Activated CD4-positive, alpha-beta T cell treated with anti-CD3 and anti-CD28 coated beads for 24 hours (primary cell): ENCODE data around the gene SLC27A5.
A peak's percentile ranks its signal among the peaks of the same experiment; 100 is the strongest.

Experiments used
- DNase-seq, 2 donors: peaks; one replicate each; pipeline ENCODE4 v3.0.0-alpha.2; 2020; ENCODE audit warnings: low read depth in 2 of 2

SLC27A5 gene, protein sequence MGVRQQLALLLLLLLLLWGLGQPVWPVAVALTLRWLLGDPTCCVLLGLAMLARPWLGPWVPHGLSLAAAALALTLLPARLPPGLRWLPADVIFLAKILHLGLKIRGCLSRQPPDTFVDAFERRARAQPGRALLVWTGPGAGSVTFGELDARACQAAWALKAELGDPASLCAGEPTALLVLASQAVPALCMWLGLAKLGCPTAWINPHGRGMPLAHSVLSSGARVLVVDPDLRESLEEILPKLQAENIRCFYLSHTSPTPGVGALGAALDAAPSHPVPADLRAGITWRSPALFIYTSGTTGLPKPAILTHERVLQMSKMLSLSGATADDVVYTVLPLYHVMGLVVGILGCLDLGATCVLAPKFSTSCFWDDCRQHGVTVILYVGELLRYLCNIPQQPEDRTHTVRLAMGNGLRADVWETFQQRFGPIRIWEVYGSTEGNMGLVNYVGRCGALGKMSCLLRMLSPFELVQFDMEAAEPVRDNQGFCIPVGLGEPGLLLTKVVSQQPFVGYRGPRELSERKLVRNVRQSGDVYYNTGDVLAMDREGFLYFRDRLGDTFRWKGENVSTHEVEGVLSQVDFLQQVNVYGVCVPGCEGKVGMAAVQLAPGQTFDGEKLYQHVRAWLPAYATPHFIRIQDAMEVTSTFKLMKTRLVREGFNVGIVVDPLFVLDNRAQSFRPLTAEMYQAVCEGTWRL

GRCh38 chr19:58511353-58512208, at the start of gene SLC27A5:
TSS of gene SLC27A5 (minus strand) at chr19:58511992. CDS start at chr19:58511955, 37 bp downstream.
- no peak for DNase-seq

DNA sequence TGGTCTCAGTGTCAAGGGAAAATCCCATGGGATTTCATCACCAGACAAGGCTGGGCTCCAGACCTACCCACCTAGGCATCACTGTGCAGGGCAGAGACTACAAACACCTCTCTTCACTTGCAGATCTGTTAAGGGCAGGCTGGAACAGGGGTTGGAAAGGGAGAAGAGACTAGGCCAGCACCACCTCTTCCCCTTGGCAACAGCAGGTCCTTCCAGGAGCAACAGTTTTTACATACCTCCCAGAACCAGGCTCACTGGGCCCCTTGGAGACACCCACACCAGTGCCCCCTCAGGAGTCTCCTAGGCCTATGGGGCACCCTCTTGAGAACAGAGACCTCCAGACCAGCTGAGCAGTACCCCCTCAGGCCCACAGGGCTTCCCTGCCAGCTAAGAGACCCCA, 49.1 kb upstream of the SLC27A5 start:
- DNase-seq = no peak

DNA sequence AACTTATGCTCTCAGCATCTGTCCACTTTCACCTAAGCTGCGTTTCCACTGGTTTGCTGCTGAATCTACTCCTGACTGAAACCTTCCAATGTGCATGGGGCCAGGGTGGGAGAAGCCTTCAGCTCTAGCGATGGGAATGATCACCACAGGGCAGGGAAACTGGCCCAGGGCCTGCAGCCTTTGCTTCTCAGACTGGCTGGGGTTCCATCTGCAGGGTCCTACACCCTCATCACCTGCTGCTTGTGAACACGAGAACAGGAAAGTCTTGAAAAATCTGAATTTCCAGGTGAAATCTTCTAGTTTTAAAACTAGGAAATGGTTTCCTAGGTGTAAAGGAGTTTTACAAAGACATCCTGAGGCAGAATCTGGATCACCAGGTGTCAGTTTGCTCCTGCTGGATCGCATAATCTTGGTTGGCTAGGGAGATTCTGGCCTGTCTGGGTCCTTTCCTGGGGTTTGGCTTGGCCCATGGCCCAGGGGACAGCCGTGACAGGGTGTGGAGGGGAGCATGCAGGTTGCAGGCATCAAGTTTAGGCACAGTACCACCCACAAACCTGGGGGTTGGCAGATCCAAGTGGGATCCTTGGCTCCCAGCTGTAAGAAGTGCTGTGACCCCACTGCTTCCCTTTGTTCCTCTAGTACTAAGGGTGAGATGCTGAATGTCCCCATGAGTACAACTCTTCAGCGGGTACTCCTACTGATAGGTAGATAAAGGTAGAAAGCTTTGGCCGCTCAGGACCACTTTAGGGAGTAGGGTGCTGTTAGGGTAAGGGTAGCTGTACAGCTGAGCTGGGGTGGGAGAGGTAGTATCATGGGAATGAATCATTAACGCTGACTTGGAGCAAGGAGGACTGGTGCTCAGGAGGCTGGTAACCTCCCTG, 48.5 kb upstream of the SLC27A5 start:
- no peak for DNase-seq

GRCh38 chr19:58559275-58560006, 47.6 kb upstream of the SLC27A5 start:
- peak; percentile 53 to 77 for DNase-seq

DNA sequence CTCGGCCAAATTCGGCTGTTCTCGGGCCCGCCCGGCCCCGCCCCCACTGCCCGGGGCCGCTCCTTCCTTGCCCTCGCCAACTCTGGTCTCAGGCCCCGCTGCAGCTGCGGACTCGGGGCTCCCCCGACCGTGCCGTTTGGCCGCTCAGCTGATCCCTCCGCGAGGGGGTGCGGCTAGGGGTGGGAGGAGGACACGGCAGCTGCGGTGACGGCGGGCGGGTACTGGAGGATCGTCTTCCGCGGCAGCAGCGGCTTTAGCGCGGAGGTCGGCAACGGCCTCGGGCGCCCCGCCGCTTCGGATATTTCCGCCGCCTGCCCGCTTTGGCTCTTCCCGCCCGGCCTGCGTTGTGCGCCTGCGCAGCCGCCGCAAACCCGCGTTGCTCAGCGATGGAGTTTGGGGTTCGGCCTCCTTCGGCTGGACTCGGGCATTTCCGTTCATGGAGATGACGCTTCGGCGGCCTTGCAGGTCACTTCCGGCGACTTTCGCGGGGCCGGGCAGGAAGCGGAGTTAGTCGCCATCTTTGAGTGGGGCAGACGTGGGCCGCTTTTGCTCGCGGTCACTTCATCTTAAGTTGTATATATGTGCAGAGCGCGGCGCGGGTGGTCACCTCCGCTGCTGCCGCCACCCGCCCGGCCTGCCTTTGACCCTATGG, 47.0 kb upstream of the SLC27A5 start:
- DNase-seq = peak; percentile 100

GRCh38 chr19:58558066-58558622, 46.4 kb upstream of the SLC27A5 start, which contains the start of gene UBE2M:
TSS of gene UBE2M (minus strand) at chr19:58558611. CDS start at chr19:58558381, 230 bp downstream.
- DNase-seq = peak in 1 of 2 donors; percentile 39

DNA sequence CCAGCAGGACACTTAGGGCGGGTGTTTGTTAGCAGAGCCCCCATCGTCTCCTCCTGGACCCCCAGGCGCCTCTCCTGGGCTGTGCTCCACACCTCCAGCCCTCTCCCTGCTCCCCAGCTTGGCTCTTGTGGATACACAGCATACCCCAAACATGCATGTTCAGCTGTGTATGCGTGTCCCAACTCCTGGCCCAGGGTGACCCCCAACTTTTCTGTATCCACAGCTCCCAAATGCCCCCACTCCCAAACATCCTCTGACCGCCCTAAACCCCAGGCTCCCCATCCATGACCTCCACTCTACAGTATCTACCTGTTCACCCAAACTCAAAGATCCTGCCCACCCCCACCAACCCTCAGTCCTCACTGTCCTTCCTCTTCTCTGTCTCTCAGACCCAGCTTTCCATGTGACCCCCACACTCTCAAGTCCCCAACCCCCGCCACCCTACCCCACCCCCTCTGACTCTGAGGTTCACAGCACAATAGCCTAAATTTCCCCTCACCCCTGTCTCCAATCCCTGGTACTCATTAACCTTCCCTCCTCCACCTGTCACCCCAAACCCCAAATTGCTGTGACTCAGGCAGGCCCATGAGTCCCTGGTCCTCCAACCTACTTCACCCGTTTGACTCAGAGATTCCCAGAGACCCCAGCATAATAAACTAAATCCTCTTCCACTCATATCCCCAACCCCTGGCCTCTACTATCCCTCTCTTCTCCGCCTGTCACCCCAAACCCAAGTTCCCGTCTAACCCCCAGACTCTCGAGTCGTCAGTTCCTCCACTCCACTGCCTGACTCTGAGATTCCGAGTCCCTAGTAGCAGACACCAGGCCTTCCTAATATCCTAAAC, 45.7 kb upstream of the SLC27A5 start:
- DNase-seq = no peak

- DNase-seq = no peak
Observed at GRCh38 chr19:58556622-58557220, 44.9 kb upstream of the SLC27A5 start.

- no peak for DNase-seq
Observed at GRCh38 chr19:58555920-58556621, 44.3 kb upstream of the SLC27A5 start.

DNA sequence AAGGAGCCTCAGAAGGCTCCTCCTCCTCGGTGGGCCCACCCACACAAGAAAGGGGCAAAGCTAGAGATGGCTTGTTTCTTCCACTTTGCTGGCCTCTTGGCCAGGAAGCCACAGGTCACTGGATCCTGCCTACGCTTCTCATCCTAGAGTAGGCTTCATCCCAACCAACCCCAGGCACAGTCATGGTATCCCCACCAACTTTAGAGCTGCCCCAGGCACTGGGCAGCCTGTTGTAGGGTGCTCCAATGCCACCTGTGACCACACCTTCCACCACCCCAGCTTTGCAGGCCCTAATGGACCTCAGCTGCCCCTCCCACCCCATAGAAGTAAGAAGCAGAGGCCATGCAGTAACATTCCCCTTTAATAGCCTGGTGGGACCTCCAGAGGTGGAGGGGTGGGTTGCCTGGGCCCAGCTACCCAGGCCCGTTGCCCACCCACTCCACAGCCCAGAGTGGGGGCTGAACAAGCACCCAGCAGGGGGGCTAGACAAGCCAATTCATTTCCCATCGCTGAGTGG, 43.6 kb upstream of the SLC27A5 start:
- DNase-seq = no peak

DNA sequence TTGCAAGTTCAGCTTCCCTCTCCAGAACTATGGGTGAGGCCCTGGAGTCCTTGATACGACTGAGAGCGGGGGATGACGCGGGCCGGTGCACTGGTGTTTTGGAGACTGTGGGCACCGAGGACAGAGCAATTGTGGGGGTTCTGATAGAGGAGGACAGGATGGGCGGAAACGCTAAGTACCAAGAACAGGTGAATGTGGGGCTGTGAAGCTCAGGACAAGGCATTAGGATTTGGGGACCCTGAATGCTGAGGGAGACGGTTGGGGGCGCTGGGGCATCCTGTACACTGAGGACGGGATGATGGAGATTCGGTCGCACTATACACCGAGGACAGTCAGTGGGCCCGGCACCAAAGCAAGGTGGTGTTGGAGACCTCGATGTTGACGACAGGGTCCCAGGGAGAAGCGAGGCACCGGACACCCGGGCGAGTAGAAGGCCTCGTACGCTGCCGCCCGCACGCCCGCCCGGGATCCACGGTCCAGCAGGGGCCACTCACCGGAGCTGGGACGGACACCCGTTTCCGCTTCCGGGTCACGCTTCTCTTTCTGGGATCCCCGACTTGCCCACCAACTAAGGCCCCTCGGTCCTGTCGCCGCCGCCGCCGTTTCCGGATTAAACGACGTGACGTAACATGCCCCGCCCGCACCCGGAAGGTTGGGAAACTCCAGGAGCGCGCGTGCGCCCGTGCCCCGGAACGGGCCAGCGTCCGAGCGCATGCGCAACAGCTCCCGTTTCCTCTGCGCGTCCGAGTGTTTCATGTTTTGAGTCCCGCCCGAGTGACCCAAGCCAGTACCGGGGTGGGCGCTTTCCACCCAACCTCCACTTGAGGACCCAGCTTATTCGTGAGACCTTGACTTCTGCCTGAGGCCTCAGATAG, 42.9 kb upstream of the SLC27A5 start, which contains the start of gene CHMP2A:
CHMP2A (minus strand) TSS at position 612 of the 875 bp plus-strand sequence. CDS start 893 bp downstream, outside the sequence.
- peak; percentile 96 to 98 for DNase-seq

DNA sequence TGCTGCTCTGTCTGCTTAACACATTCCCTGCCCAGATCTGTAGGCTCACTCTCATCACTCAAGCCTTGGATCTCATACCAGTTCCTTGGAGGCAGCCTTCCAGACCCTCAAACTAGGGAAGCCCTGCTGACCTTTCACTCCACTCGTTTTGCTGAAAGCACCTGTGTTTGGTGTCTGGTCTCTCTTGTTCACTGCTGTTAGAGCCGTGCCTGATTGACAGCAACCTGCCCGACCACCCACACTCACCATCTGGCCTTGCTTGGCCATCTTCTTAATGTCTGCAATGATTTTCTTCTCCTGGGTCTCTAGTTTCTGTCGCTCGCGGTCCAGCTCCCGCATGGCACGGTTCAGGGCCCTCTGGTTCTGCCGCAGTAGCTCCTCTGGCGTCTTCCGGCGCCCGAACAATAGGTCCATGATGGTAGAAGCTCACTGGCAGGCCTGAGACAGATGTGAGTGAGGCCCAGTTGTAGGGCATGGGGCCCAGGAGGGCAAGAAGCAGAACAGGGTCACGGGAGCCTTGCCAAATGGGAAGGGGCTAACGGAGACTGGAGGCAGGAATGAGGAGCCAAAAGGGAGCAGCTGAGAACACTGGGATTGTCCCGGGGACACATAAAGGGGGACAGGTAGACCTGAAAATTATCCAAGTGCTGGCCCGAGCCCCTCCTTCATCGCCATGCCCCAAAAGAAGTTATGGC, 42.2 kb upstream of the SLC27A5 start:
- no peak for DNase-seq

- no peak for DNase-seq
Observed at GRCh38 chr19:58552655-58553054, 40.9 kb upstream of the SLC27A5 start.

DNA sequence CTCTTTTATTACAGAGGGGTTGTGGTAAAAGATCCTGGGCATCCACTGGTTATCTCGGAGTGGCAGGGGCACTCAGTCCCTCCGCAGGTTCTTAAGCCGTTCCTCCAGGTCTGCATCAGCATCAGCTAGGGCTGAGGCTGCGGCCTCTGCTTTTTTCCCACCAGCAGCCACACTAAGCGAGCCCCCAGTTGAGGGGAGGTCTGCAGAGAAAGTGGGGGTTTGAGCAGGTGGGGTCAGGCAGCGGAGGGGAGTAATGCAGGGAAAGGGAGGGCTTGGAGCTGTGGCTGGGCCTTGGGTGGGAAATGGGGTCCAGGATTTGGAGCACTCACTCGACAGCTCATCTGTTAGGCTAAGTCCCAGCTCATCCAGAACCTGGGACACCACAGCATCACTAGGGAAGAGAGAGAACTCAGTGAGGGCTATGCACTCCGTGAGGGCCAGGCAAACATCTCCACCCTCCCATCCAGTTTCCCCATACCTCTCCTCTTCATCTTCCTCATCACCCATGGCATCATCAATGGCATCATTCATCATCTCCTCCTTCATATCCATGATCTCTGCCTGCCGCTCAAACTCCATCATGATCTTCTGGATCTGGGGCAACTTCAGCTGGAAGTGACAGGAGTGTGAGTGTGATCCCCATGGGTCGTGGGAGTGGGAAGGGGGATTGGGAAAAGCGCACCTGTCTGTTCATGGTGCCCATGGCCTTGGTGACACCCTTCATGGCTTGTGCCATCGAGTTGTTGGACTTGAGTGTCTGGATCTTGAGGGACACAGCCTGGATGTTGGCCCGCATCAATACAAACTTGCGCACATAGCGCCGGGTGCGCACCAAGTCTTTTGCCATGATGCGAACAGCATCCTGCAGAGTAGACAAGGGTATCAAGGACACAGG, 40.0 kb upstream of the SLC27A5 start:
- DNase-seq = no peak

- no peak for DNase-seq
Observed at GRCh38 chr19:58551123-58551497, 39.3 kb upstream of the SLC27A5 start.
